HepG2 (cell line): ENCODE measurements around the gene IL5RA.

Source experiments
- MAFG ChIP-seq: sonication (generic); formaldehyde crosslinking; IDR thresholded peaks from 2 replicates; pipeline ENCODE4 v1.5.1; 2020; ENCODE audit warnings: mild to moderate bottlenecking, missing genetic modification reagents
- RBFOX2 ChIP-seq: fragments of 200-400 bp; formaldehyde crosslinking; IDR thresholded peaks from 2 replicates; pipeline ENCODE4 v1.6.1; 2017; ENCODE audit warnings: low read depth, mild to moderate bottlenecking, low read length

GRCh38 chr3:3080309-3080708 is 29.9 kb downstream of the IL5RA start:
- TF ChIP-seq MAFG (CRISPR knock-in tag), result no peak
- TF ChIP-seq RBFOX2, result no peak
